ENCODE results near the gene KCTD17.
"Not testable (repeated sequence)": the region's sequence is repeated elsewhere in the genome, so short reads cannot be mapped to it uniquely, and the experiment has no call there.

GRCh38 chr22:37071850-37072592 lies 20.5 kb downstream of the KCTD17 start:
- not testable (repeated sequence) for TF ChIP-seq CTCF (IDR thresholded peaks at IDR 0.05 in 8 of 11, conservative IDR thresholded peaks at IDR 0.05 in 3 of 11); POLR2A (IDR thresholded peaks at IDR 0.05); POLR2AphosphoS5 (IDR thresholded peaks at IDR 0.05)
